DOHH2 (cell line): ENCODE results near the gene BAZ1A.
"Not testable (repeated sequence)": the region's sequence is repeated elsewhere in the genome, so short reads cannot be mapped to it uniquely, and the experiment has no call there.

ENCODE experiments used
- H3F3A ChIP-seq: fragments of 200-600 bp; sonication (generic), shearing (Covaris generic); 2 replicates; pipeline ENCODE4 v1.6.0; 2016; ENCODE audit warnings: antibody characterized with exemption, mild to moderate bottlenecking; ENCODE audit not compliant: control insufficient read depth, insufficient read depth
- H3K27ac ChIP-seq: fragments of 200-600 bp; sonication (generic); 2 replicates; pipeline ENCODE4 v1.5.1; 2014; ENCODE audit warnings: low read depth, mild to moderate bottlenecking, low read length, moderate library complexity
- H3K27me3 ChIP-seq: fragments of 200-600 bp; sonication (generic); 2 replicates; pipeline ENCODE4 v1.6.1; 2014; ENCODE audit warnings: mild to moderate bottlenecking, low read length, mixed read lengths; ENCODE audit not compliant: control insufficient read depth
- H3K36me3 ChIP-seq: fragments of 200-600 bp; sonication (generic); 2 replicates; pipeline ENCODE4 v1.6.1; 2014; ENCODE audit warnings: mild to moderate bottlenecking, low read length, moderate library complexity, mixed read lengths; ENCODE audit not compliant: control insufficient read depth
- H3K4me1 ChIP-seq: fragments of 200-600 bp; sonication (generic); 2 replicates; pipeline ENCODE4 v1.6.1; 2014; ENCODE audit warnings: mild to moderate bottlenecking, low read length, mixed read lengths; ENCODE audit not compliant: control insufficient read depth
- H3K4me2 ChIP-seq: fragments of 200-600 bp; sonication (generic); 2 replicates; pipeline ENCODE4 v1.6.0; 2014; ENCODE audit warnings: mild to moderate bottlenecking, low read length, moderate library complexity
- H3K4me3 ChIP-seq: fragments of 200-600 bp; sonication (generic); 2 replicates; pipeline ENCODE4 v1.5.1; 2014; ENCODE audit warnings: mild to moderate bottlenecking, low read length, mixed read lengths
- H3K79me2 ChIP-seq: fragments of 200-600 bp; sonication (generic); 2 replicates; pipeline ENCODE4 v1.6.1; 2014; ENCODE audit warnings: mild to moderate bottlenecking, low read length, mixed read lengths; ENCODE audit not compliant: control insufficient read depth
- H3K9me2 ChIP-seq: fragments of 200-600 bp; sonication (generic); replicated peaks from 2 replicates; pipeline ENCODE4 v1.6.1; 2014; ENCODE audit warnings: mild to moderate bottlenecking, low read length, mixed read lengths; ENCODE audit not compliant: control insufficient read depth
- H3K9me3 ChIP-seq: fragments of 200-600 bp; sonication (generic); 2 replicates; pipeline ENCODE4 v1.6.1; 2014; ENCODE audit warnings: antibody characterized with exemption, low read length, mixed read lengths; ENCODE audit not compliant: control insufficient read depth, insufficient read depth
- H4K20me1 ChIP-seq: fragments of 200-600 bp; sonication (generic); 2 replicates; pipeline ENCODE4 v1.6.0; 2014; ENCODE audit warnings: low read depth, mild to moderate bottlenecking, antibody characterized with exemption, low read length, moderate library complexity; ENCODE audit not compliant: control insufficient read depth, insufficient read depth
- CTCF ChIP-seq: fragments of 200-600 bp; sonication (generic); IDR thresholded peaks from one replicate; pipeline ENCODE4 v1.5.1; 2014; ENCODE audit warnings: antibody characterized with exemption, mild to moderate bottlenecking, low read depth, low read length; ENCODE audit not compliant: poor library complexity, severe bottlenecking
- EZH2phosphoT487 ChIP-seq: fragments of 200-600 bp; sonication (generic); IDR thresholded peaks from 2 replicates; pipeline ENCODE4 v1.6.1; 2017; ENCODE audit warnings: borderline replicate concordance, mild to moderate bottlenecking, antibody characterized with exemption, low read length, moderate library complexity, mixed read lengths

The BAZ1A gene

GRCh38 chr14:34741840-34742239 lies 133.3 kb downstream of the BAZ1A start:
- Histone ChIP-seq H3K9me3 (no peaks in the 10 kb centered on the region), H3K27me3 (no peaks in the 10 kb centered on the region), H3K4me1 (peaks cover 10% of the 10 kb centered on the region), H3K79me2 (no peaks in the 10 kb centered on the region), H3K27ac (no peak overlapping the region), H3K36me3 (no peaks in the 10 kb centered on the region), H3F3A (no peaks in the 10 kb centered on the region), H3K9me2 (no peaks in the 10 kb centered on the region), H3K4me3 (no peak overlapping the region), H4K20me1 (no peaks in the 10 kb centered on the region), H3K4me2 (no peak overlapping the region)
- TF ChIP-seq CTCF (no peak), EZH2phosphoT487 (no peak)

GRCh38 chr14:34740139-34740538 lies 135.0 kb downstream of the BAZ1A start:
- not testable (repeated sequence) for H3K79me2 ChIP-seq, H3K27ac ChIP-seq, H3K4me3 ChIP-seq, H3K27me3 ChIP-seq, H4K20me1 ChIP-seq, H3K4me2 ChIP-seq, H3K9me3 ChIP-seq, H3K9me2 ChIP-seq, H3K36me3 ChIP-seq, H3F3A ChIP-seq
- peaks cover 10% of the 10 kb centered on the region for H3K4me1 ChIP-seq

- H3K27ac ChIP-seq, H3F3A ChIP-seq, H3K27me3 ChIP-seq, H3K4me3 ChIP-seq, H3K4me2 ChIP-seq, H3K9me3 ChIP-seq, H4K20me1 ChIP-seq, H3K9me2 ChIP-seq, H3K79me2 ChIP-seq, H3K36me3 ChIP-seq: not testable (repeated sequence)
- H3K4me1 ChIP-seq = peaks cover 15% of the 10 kb centered on the region
These were observed 138.1 kb downstream of the BAZ1A start for GRCh38 chr14:34737079-34737478.

GRCh38 chr14:34733245-34733644 lies 141.9 kb downstream of the BAZ1A start:
- H3K4me2 ChIP-seq = peak overlapping the region; percentile 57
- H3K27ac ChIP-seq = no peak overlapping the region
- H3F3A ChIP-seq = 0 out of 2 replicates have a peak, but pooled peaks cover 3% of the 10 kb centered on the region
- H3K79me2 ChIP-seq = no peaks in the 10 kb centered on the region
- no peaks in the 10 kb centered on the region for H3K27me3 ChIP-seq
- no peaks in the 10 kb centered on the region for H3K9me2 ChIP-seq
- H4K20me1 ChIP-seq = no peaks in the 10 kb centered on the region
- no peak for TF ChIP-seq CTCF
- TF ChIP-seq EZH2phosphoT487 = no peak
- H3K36me3 ChIP-seq = no peaks in the 10 kb centered on the region
- peaks cover 21% of the 10 kb centered on the region for H3K4me1 ChIP-seq
- peak overlapping the region; percentile 31 for H3K4me3 ChIP-seq
- no peaks in the 10 kb centered on the region for H3K9me3 ChIP-seq
